Mammary epithelial cell (primary cell): Measurements from ENCODE around the gene U2AF1.
"Not testable (repeated sequence)": the region's sequence is repeated elsewhere in the genome, so short reads cannot be mapped to it uniquely, and the experiment has no call there.

ENCODE experiments used
- CTCF ChIP-seq, 2 donors: IDR thresholded peaks in 1 of 2; conservative IDR thresholded peaks in 1 of 2; 2 replicates each; pipeline ENCODE4 v1.5.1; 2011 to 2012; ENCODE audit warnings: inconsistent platforms in 2 of 2, low read length in 2 of 2, mild to moderate bottlenecking in 2 of 2, control low read depth in 1 of 2, low read depth in 1 of 2; ENCODE audit not compliant: insufficient read depth in 1 of 2; ENCODE audit errors: extremely low read depth in 1 of 2
- EZH2 ChIP-seq: IDR thresholded peaks from 2 replicates; pipeline ENCODE4 v1.6.1; 2012; ENCODE audit warnings: low read length, inconsistent platforms, borderline replicate concordance

GRCh38 chr21:43091979-43092614 is 15.3 kb downstream of the U2AF1 start:
- not testable (repeated sequence) for TF ChIP-seq CTCF (conservative IDR thresholded peaks at IDR 0.05 in 1 of 2, IDR thresholded peaks at IDR 0.05 in 1 of 2; ENCODE audit: extremely low read depth in 1 of 2, insufficient read depth in 1 of 2, low read depth in 1 of 2, low read length in 2 of 2); EZH2
